Colon (tissue), 2 donors: ENCODE results near the gene NLK.
"Not testable (repeated sequence)": the region's sequence is repeated elsewhere in the genome, so short reads cannot be mapped to it uniquely, and the experiment has no call there.

ENCODE experiments used
- FAIRE-seq: peaks from 2 replicates; lab custom pipeline; 2012; peaks lifted over from hg19 to GRCh38; lab: Jason Lieb, UNC
- donor health status: control.
- donor health status: control.

Gene NLK

DNA sequence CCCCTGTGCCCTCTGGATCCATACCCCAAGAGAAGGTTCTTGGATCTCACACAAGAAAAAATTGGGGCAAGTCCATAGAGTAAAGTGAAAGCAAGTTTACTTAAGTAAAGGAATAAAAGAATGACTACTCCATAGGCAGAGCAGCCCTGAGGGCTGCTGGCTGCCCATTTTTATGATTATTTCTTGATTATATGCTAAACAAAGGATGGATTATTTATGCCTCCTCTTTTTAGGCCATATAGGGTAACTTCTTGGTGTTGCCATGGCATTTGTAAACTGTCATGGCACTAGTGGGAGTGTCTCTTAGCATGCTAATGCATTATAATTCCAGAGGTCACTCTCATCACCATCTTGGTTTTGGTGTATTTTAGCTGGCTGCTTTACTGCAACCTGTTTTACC lies 70.8 kb downstream of the NLK start:
- FAIRE-seq: no peak

DNA sequence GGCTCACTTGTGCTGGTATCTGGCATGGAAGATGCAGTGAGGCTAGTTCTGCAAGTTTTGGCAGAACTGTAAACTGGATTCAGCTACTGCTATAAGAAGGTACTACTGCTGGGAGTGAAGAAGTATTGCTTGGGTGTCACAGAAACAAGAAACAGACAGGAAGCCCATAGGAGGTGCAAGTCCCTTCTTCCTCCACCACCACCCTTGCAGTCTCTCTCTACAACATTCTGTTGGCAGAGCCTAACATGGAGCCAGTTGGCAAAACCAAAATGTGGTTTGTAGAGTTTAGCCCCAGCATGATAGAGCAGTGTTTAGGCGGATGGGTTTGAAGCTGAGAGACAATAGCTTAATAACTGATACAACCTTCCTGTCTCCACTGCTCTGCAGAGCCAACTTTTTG lies 72.6 kb downstream of the NLK start:
- no peak for FAIRE-seq

DNA sequence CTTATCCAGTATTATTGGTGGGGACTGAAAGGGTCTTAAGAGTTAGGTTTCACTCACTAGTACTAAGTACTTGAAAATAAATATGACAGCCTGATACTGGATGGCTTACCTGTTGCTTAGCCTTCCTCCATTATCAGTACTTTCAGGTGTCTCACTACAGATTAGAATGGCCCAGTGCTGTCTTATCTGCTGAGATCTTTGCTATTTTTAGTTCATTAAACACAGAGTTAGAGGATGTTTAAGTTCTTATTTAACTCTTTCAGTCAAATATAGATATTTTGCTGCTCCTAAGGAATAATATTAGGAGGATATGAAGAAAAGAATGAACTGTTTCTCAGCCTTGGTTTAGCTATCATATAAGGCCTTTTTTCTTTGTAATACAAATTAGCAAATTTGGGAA lies 74.8 kb downstream of the NLK start:
- no peak for FAIRE-seq

DNA sequence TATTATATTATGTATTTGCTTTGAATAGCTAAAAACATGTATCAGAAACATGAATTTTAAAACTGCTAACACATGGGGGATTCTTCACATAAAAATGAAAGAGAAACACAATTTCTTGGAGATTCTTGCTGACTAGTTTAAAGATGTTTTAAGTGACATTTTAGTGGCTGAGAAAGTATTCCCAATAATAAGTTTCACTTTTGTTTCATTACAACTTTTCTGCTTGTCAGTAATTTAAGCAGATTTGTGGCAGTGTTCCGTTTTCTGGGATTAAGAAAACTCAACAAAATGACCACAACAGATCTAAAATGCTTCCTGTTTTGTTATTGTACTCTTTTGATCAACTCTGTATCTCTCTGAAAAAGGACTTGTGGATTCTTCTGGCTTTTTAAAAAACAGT lies 75.9 kb downstream of the NLK start:
- no peak for FAIRE-seq

DNA sequence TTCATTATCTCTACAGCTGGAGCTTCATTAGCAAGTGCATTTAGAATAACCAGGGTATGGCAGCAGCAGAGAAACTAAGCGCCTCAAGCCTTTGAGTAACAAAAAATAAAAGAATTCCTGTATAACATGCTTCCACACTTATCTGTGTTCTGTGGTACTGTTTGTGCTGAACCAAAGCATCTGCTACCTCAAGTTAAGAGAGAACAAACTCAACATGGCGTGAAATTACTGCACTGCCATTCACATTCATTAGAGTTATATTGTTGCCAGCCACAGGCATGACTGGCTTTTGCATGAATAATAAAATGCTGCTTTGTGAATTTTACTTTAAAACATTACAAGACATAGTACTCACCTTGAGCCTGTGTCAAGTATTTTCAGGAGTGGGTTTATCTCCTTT lies 76.6 kb downstream of the NLK start:
- no peak for FAIRE-seq

DNA sequence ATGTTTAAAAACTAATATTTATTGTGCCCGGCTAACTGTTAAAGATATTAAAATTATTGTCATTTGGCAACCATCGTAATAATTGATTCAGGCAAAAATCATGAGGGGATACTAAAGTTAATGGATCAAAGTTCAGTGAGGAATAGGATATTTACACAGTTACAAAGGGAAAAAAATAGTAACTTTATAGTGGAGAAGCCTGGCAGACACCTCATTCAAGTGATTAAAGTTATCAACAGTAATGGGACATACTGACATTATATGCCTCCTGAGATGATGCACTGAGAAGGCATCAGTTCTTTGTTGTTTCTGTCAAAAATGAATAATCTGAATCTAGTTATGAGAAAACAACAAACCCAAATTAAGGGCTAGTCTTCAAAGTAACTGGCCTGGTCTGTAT lies 77.1 kb downstream of the NLK start:
- FAIRE-seq: no peak

DNA sequence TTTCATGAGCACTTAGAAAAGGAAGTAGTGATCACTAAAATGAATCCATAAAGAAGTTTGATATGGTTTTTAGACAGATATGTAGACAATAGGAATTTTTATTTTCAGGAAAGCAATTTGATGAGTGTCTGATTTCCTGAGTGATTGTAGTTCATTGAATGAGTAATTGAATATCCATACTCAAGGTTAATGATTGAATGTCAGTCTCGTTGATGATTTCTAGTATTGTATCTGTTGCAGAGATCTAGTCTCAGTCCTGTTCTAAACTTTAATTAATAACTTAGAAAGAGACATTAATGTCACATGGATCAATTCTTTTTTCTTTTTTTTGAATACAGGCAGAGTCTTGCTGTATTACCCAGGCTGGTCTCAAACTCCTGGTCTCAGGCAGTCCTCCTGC lies 78.3 kb downstream of the NLK start:
- FAIRE-seq: no peak

DNA sequence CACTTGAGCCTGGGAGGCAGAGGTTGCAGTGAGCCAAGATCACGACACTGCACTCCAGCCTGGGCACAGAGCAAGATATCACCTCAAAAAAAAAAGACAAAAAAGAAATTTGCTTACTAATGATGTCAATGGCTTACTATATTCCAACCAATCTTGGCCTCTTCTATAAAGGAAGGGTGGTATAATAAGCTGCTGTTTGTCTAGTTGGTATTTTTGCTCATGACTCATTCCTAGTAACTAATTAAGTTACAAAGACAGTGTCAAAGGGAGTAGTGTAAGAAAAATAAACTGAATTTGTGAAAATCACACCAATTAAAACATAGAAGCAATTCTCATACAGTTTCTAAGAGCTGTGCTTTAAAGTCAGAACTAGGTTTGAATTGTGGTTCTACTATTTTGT lies 82.5 kb downstream of the NLK start:
- FAIRE-seq: no peak

DNA sequence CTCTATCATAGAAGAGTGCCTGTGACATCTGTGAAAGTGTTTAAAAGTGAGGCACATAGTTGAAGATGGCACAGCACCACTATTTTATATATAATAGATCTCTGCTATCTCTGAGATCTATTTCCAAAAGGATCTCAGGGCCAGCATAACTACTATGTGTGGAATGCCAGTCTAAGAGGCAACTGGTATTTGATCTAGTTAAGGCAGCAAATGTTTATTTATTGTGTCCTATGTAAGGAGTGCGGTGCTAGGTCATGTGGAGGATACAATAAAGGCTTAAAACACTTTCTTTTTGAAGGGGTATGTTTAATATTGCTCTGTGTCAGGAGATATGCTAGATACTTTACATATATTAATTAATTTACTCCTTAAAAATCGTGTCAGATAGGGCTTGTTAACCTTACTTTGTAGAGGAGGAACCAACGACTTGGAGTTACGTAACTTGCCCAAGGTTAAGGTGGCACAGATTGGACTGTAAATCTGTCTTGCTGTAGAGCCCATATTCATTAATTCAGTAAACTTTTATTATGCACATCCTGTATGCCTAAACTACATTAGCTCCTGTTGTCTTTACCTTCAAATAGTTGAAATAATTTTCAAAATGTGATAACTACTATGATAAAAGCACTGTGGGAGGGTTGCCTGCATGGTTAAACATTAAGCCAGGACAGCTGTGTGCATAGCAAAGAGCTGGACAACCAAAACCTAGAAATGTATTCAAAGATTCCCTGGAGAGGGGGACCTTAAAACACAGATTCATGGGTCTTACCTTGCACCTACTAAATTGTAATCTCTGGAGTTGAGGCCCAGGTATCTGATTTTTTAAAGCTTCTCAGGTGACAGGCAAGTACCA lies 83.3 kb downstream of the NLK start:
- FAIRE-seq: no peak

DNA sequence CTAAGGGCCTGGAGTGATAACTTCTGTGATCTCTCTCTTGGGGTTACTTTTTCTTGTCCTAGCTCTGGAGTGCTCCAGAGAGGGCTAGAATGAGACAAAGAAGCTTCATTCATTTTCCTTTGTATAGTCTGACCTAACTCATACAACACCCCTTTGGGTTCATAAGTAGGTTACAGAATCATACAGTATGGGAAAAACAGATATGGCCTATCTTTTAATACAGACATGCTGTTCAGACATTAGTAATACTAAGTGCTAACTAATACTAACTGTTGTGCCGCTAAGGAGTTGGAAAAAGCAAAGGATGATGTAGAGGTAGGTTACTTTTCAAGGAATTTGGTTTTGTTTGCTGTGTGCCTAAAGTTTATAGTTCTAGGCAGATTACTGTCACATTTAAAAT lies 84.7 kb downstream of the NLK start:
- no peak for FAIRE-seq

DNA sequence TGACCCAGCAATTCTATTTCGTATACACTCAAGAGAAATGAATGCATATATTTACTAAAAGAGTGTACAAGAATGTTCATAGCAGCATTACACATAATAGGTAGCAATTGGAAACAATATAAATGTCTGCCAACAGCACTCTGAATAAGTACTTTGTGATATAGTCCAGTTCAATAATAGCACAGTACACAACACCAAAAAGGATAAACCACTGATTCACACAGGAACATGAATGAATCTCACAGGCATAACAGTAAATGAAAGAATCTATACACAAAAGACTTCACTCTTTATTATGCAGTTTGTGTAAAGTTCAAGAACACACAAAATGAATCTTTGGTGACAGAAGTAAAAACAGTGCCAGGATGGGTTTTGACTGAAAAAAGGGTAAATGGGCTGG lies 86.3 kb downstream of the NLK start:
- no peak for FAIRE-seq

DNA sequence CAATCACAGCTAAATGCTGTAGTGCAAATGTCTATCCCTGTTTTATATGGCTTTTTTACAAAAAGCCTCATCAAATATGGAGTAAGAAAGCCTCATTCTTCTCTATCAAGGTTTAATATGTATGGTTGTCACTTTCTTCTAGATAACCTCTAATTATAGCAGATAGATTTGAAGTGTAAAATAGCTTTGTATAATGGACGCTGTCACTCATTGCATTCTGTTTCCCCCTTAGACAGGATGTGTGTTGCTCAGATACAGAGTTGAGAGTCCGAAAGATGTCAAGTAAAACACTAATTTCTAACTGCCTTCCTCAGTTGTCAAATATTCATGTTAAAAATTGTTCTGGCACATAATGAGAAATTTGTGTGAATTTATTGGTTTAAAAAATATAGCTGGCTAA lies 88.0 kb downstream of the NLK start:
- no peak for FAIRE-seq

DNA sequence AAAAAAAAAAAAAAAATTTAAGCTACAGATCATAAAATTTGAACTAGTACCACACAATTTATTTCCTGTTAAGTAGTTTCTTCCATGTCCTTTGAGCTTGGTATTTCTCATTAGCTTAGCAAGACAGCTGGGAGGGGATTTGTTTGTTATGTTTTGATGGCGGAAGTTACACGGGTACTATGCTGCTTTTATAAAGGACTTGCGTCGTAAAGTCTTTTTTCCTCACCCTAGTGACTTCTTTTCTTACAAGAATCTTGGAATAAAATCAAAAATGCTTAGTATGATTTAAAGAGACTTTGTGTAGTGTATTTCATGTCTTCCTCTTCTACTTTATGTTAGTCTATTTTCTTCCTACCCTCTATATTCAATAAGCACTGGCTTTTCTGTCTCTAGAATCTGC lies 89.1 kb downstream of the NLK start:
- peak; percentile 64 for FAIRE-seq

DNA sequence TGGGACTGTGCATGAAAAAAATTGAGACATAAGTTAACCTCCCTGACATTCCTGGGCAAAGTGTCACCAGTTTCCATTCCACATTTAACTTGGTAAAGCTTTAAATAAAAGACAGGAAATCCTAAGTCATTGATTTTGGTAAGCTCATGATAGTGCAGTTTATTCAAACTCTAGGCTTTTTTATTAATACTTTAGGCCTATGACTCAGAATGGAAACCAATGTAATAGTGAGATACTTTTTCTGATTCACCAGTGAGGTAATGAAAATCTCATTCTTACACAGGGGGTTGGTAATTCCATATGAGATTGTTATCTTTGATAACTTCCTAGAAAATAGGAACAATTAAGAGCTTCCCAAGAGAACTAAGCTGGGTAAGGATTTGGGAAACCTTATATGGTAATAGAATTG lies 91.1 kb downstream of the NLK start:
- no peak for FAIRE-seq

DNA sequence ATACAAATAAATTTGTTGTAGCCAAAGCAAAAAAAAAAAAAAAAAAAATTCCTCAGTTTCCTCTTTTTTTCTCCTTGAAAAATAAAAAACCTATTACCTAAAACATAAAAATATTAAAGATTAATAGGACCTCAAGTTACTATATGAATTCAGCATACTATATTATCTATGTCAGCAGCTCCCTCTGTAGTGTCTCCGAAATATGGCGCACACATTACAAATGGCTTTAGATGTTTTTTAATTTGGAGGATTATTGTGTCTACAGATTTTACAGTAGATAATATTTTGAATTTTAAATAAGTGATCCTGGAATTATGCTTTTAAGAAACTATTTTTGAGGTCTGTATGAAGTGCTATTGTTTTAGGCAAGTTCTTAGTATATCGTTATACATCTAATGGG lies 94.4 kb downstream of the NLK start:
- no peak for FAIRE-seq

DNA sequence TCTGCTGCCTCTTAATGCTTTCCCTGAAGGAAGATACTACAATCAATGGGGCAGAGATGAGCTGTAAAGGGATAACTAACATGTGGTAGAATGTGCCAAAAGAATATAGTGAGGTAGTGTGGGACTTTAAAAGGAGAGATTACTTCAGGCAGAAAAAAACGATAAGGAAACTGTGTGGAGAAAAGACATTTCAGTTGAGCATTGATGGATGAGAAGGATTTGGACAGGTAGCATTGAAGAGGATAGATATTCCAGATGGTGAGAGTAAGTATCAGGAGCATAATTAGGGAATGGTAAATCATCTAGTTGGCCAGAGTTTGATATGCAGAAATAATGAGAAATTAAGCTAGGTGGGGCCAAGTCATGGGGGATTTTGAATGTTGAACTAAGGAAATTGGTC lies 97.3 kb downstream of the NLK start:
- no peak for FAIRE-seq

DNA sequence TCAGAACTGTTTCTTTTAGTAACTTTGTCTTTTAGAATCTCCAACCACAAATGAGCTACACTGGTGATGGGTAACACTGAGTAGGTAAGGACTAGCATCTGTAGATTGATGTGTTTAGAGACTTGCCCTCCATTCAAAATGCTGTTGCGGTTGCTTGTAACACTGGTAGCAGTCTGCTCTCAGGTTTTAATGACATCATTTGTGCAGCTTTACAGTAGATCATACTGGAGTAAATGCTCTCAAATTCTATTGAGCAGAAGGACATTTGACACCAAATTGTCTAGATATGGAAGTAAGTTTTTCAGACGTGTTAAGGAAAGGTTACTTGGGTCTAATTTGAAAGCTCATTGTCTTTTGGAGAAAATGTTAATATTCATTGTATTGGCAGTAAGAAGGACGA lies 98.8 kb downstream of the NLK start:
- no peak for FAIRE-seq

DNA sequence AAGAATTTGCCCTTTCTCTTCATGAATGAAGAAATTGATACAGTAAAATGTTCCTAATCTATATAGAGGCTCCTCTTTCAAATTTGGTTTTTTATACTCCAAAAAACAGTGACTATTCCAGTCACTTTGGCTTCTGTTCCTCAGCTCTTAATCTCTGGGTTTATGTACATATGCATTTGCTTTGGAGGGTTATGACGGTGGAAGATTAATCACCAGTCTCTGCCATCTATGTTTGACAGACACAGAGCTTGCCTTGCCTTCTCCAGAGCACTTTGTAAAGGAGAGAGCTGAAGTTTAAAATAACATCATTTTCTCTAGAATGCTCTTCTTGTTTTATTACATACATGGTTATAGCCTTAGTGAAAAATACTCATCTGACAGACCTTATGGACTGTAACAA lies 99.3 kb downstream of the NLK start:
- no peak for FAIRE-seq

DNA sequence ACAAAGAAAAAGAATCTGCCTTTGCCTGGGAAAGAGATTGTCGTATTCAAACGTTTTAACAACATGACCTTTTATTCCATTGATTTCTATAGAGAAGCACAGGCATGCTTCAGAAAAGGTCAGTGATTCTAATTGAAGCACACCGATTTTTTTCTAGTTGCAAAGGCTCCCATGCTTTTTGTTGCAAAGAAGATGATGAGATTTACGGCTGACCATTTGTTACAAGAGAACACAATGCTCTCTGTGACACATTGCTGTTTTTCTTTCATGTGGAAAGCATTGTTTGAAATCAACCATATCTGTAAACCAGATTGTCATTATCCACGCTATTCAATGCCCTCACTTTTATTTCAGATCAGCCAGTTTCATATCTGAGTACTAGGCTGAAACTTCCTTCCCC lies 99.8 kb downstream of the NLK start:
- FAIRE-seq: no peak

DNA sequence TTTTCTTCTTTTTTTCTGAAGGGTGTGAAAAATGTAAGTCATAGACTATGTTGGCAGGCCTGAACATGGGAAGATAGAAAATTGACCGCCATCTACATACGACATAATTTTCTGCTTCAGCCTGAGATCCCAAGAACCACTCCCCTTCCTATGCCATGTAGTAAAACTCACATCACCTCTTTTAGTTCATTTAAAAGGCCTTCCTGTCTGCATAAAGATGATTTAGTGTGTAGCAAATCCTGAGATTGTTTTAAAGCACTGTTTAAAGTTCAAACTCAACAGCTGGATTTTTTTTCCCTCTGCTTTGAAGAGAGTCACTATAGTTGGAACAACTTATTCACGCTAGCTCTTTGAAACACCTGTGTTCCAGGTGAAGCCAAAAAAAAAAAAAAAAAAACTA lies 101.5 kb downstream of the NLK start:
- FAIRE-seq: no peak

DNA sequence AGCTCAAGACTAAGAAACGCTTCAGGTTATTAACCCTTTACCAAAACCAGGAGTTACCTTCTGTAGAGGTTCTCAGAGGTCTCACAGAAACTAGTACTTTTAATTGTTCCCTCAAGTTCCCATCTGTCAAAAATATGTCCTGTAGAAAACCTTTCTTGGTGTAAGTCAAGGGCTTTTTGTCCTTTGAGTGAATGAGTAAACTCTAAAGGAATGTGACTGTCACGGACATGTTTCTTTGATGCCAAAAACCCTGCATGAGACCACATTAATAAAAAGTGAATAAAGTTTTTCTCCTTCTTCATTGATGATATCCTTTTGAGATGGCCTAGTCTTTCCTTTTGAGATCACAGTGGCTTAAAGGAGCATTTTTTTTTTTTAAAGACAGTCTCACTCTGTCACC lies 102.9 kb downstream of the NLK start:
- FAIRE-seq: no peak

DNA sequence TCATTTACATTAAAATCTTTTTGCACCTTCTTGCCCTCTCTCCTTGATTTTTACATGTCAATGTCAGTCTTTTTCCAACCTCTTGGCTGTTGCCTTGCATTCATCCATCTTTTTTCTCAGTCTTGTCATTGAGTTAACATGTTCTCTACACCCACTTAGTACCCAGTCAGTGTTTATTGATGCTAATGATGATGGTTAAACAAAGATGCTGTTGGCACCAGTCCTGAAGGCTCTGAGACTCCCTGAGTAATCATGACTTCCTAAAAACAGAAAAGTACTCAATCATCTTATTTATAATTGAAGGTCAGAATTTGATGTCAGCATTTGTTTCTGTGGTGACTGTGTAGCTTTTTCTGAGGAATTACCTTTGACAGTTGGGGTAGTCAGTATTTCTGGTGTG lies 104.5 kb downstream of the NLK start:
- no peak for FAIRE-seq

DNA sequence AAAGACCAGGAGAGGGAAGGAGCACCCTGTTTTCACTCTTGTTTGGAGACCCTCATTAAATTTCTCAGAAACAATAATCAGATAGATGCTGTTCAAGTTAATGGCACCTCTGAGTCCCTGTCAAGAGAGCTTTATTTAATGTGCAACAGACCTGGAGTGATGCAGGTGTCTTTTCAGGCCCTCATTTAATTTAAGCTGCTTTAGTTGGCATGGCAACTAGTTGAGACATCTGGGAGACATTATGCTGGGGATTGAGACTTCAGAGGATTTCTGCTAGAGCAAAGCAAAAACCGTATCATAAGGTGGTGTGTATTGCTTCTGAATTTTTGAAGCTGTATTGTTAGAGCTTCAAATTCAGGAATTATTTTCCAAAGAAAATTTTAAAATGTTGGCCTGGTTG lies 108.5 kb downstream of the NLK start:
- no peak for FAIRE-seq

DNA sequence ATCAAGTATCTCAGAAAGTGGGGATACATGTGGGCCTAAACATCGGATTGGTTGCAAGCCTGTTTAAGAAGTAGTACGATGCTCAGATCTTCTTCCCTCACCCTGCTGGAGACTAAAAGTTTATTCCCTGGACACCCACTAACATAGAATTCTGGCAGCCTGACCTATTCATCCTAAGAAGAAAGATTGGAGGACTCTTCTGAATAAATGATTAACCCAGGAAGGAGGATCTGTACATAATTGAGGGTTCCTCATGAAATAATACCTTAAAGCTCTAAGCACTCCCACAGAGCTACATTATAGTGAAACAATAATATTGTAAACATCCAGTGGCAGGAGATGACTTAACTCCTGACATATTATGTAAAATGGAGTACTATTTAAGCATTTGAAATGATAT lies 111.7 kb downstream of the NLK start:
- FAIRE-seq: no peak

DNA sequence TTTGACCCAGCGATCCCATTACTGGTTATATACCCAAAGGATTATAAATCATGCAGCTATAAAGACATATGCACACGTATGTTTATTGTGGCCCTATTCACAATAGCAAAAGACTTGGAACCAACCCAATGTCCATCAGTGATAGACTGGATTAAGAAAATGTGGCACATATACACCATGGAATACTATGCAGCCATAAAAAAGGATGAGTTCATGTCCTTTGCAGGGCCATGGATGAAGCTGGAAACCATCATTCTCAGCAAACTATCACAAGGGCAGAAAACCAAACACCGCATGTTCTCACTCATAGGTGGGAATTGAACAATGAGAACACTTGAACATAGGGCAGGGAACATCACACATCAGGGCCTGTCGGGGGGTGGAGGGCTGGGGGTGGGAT lies 112.9 kb downstream of the NLK start:
- not testable (repeated sequence) for FAIRE-seq
